KMS-11 (cell line): Measurements from ENCODE around the gene JARID2.

Experiments
- H2AFZ ChIP-seq: fragments of 200-600 bp; sonication (generic); 2 replicates; pipeline ENCODE4 v1.6.1; 2016; ENCODE audit warnings: antibody characterized with exemption, mixed run types, low read depth
- H3K27ac ChIP-seq: fragments of 200-600 bp; sonication (generic); 2 replicates; pipeline ENCODE4 v1.6.1; 2016; ENCODE audit warnings: mild to moderate bottlenecking, mixed run types
- H3K27me3 ChIP-seq: fragments of 200-600 bp; sonication (generic); 2 replicates; pipeline ENCODE4 v1.6.1; 2017; ENCODE audit warnings: mild to moderate bottlenecking, low read depth, mixed run types, moderate library complexity; ENCODE audit not compliant: insufficient read depth
- H3K36me3 ChIP-seq: fragments of 200-600 bp; sonication (generic); 2 replicates; pipeline ENCODE4 v1.6.1; 2017; ENCODE audit warnings: mild to moderate bottlenecking, mixed run types; ENCODE audit not compliant: insufficient read depth
- H3K4me1 ChIP-seq: fragments of 200-600 bp; sonication (generic); 2 replicates; pipeline ENCODE4 v1.6.1; 2016; ENCODE audit warnings: mild to moderate bottlenecking, low read depth, mixed run types; ENCODE audit not compliant: poor library complexity, severe bottlenecking
- H3K4me2 ChIP-seq: fragments of 200-600 bp; sonication (generic); 2 replicates; pipeline ENCODE4 v1.7.0; 2016; ENCODE audit warnings: mild to moderate bottlenecking, mixed run types
- H3K4me3 ChIP-seq: fragments of 200-600 bp; sonication (generic); IDR thresholded peaks from 2 replicates; pipeline ENCODE4 v1.6.1; 2017; ENCODE audit warnings: low read depth, low read length, mixed read lengths; ENCODE audit not compliant: insufficient read depth
- H3K79me2 ChIP-seq: fragments of 200-600 bp; sonication (generic); 2 replicates; pipeline ENCODE4 v1.6.1; 2016; ENCODE audit warnings: low read depth, mixed run types; ENCODE audit not compliant: insufficient read depth
- H3K9ac ChIP-seq: fragments of 200-600 bp; sonication (generic); 2 replicates; pipeline ENCODE4 v1.6.1; 2016; ENCODE audit warnings: mild to moderate bottlenecking, mixed run types
- H4K20me1 ChIP-seq: fragments of 200-600 bp; sonication (generic); 2 replicates; pipeline ENCODE4 v1.6.1; 2016; ENCODE audit warnings: mild to moderate bottlenecking, mixed run types; ENCODE audit not compliant: insufficient read depth
- TF ChIP-seq, protein P1 (sequence below): fragments of 200-600 bp; sonication (generic); conservative IDR thresholded peaks from 2 replicates; pipeline ENCODE4 v1.6.1; 2017; ENCODE audit warnings: low read depth, mild to moderate bottlenecking, antibody characterized with exemption, low read length, moderate library complexity, mixed read lengths

The JARID2 gene

GRCh38 chr6:15358579-15359327 lies 112.9 kb downstream of the JARID2 start:
- Histone ChIP-seq H3K4me1 (peaks cover 9% of the 10 kb centered on the region), H3K9ac (no peak overlapping the region), H3K27ac (no peak overlapping the region), H2AFZ (no peak overlapping the region), H3K27me3 (no peaks in the 10 kb centered on the region), H3K79me2 (0 out of 2 replicates have a peak, but pooled peaks cover 5% of the 10 kb centered on the region), H4K20me1 (no peaks in the 10 kb centered on the region), H3K36me3 (no peaks in the 10 kb centered on the region), H3K4me3 (no peak overlapping the region), H3K4me2 (no peak overlapping the region)
- TF ChIP-seq, protein P1, sequence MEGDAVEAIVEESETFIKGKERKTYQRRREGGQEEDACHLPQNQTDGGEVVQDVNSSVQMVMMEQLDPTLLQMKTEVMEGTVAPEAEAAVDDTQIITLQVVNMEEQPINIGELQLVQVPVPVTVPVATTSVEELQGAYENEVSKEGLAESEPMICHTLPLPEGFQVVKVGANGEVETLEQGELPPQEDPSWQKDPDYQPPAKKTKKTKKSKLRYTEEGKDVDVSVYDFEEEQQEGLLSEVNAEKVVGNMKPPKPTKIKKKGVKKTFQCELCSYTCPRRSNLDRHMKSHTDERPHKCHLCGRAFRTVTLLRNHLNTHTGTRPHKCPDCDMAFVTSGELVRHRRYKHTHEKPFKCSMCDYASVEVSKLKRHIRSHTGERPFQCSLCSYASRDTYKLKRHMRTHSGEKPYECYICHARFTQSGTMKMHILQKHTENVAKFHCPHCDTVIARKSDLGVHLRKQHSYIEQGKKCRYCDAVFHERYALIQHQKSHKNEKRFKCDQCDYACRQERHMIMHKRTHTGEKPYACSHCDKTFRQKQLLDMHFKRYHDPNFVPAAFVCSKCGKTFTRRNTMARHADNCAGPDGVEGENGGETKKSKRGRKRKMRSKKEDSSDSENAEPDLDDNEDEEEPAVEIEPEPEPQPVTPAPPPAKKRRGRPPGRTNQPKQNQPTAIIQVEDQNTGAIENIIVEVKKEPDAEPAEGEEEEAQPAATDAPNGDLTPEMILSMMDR: no peak

DNA sequence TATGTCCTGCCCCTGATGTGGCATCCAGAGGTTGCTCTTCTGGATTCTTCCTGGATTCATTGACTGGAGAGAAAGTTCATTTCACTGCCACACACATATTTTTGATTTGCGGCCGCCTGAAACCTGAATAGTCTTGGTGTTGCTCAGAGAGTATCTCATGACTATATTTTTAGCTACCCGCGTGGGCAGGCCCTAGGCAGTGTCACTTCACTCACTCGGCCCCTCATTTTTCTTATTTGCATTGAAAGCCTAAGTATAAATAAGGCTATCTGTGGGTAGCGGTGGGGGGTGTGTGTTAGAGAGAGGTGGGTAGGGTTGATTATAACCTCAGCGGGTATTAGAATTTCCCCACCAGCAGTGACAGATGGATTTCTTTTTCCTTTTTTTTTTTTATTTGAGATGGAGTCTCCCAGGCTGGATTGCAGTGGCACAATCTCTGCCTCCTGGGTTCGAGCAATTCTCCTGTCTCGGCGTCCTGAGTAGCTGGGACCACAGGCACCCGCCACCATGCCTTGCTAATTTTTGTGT lies 113.5 kb downstream of the JARID2 start:
- H3K36me3 ChIP-seq: no peaks in the 10 kb centered on the region
- no peak overlapping the region for H2AFZ ChIP-seq
- no peak overlapping the region for H3K4me3 ChIP-seq
- no peak overlapping the region for H3K4me2 ChIP-seq
- H3K79me2 ChIP-seq: 0 out of 2 replicates have a peak, but pooled peaks cover 5% of the 10 kb centered on the region
- H3K4me1 ChIP-seq: peaks cover 9% of the 10 kb centered on the region
- H3K9ac ChIP-seq: no peak overlapping the region
- TF ChIP-seq, protein P1: no peak
- no peaks in the 10 kb centered on the region for H3K27me3 ChIP-seq
- H3K27ac ChIP-seq: no peak overlapping the region
- no peaks in the 10 kb centered on the region for H4K20me1 ChIP-seq

- H3K4me1 ChIP-seq: peaks cover 9% of the 10 kb centered on the region
- 0 out of 2 replicates have a peak, but pooled peaks cover 5% of the 10 kb centered on the region for H3K79me2 ChIP-seq
- no peak overlapping the region for H3K9ac ChIP-seq
- H3K36me3 ChIP-seq: no peaks in the 10 kb centered on the region
- no peaks in the 10 kb centered on the region for H4K20me1 ChIP-seq
- no peaks in the 10 kb centered on the region for H3K27me3 ChIP-seq
- H3K4me3 ChIP-seq: no peak overlapping the region
- H3K27ac ChIP-seq: no peak overlapping the region
- TF ChIP-seq, protein P1: no peak
- no peak overlapping the region for H2AFZ ChIP-seq
- no peak overlapping the region for H3K4me2 ChIP-seq
Measured at GRCh38 chr6:15360300-15360699, 114.4 kb downstream of the JARID2 start.

- no peaks in the 10 kb centered on the region for H4K20me1 ChIP-seq
Measured at GRCh38 chr6:15361197-15361596, 115.3 kb downstream of the JARID2 start.

More at GRCh38 chr6:15361197-15361596, 115.3 kb downstream of the JARID2 start:
- TF ChIP-seq, protein P1: no peak
- no peaks in the 10 kb centered on the region for H3K36me3 ChIP-seq
- no peak overlapping the region for H3K27ac ChIP-seq
- H3K79me2 ChIP-seq: 0 out of 2 replicates have a peak, but pooled peaks cover 5% of the 10 kb centered on the region
- no peak overlapping the region for H3K9ac ChIP-seq
- H3K4me1 ChIP-seq: peaks cover 9% of the 10 kb centered on the region
- H3K4me3 ChIP-seq: no peak overlapping the region
- H2AFZ ChIP-seq: no peak overlapping the region
- H3K27me3 ChIP-seq: no peaks in the 10 kb centered on the region
- no peak overlapping the region for H3K4me2 ChIP-seq
